ENCODE results near the gene RPRD1B.

Gene RPRD1B

GRCh38 chr20:37989601-37990295, 43.8 kb upstream of the RPRD1B start:
- Histone ChIP-seq H3K23ac (ENCODE audit: low read depth, low read length, poor library complexity) (no peak overlapping the region), H2BK5ac (ENCODE audit: low read length) (no peak overlapping the region), H3K4ac (ENCODE audit: low read length) (no peak overlapping the region), H3K79me1 (ENCODE audit: low read depth, low read length) (no peaks in the 10 kb centered on the region), H3K27ac (replicated peaks; ENCODE audit: low read length) (no peak overlapping the region), H3K9ac (ENCODE audit: low read depth, low read length, poor library complexity) (peak overlapping the region; percentile 24), H3K14ac (ENCODE audit: low read length) (no peak overlapping the region), H3K18ac (ENCODE audit: low read length) (no peak overlapping the region), H3K4me2 (ENCODE audit: insufficient read depth, low read length, poor library complexity, severe bottlenecking) (no peak overlapping the region), H2BK120ac (ENCODE audit: low read depth, low read length) (no peak overlapping the region), H4K91ac (ENCODE audit: low read depth, low read length, poor library complexity) (no peak overlapping the region), H3K4me1 (ENCODE audit: control insufficient read depth in 2 of 2, insufficient read depth in 1 of 2, low read depth in 1 of 2, low read length in 2 of 2) (peaks cover 9 to 13% of the 10 kb centered on the region in 2 donors), H2AFZ (ENCODE audit: low read length) (no peak overlapping the region), H3K9me3 (replicated peaks in 1 of 2; ENCODE audit: control insufficient read depth in 2 of 2, insufficient read depth in 1 of 2, low read depth in 1 of 2, low read length in 2 of 2) (no peaks in the 10 kb centered on the region), H4K8ac (ENCODE audit: low read depth, low read length) (no peak overlapping the region), H2AK5ac (ENCODE audit: low read depth, low read length) (no peak overlapping the region), H2BK15ac (ENCODE audit: low read length) (no peak overlapping the region), H3K27me3 (ENCODE audit: control insufficient read depth in 3 of 3, insufficient read depth in 3 of 3, low read depth in 1 of 3, low read length in 3 of 3) (no peaks in the 10 kb centered on the region), H3K36me3 (replicated peaks in 1 of 2; ENCODE audit: control insufficient read depth in 2 of 2, insufficient read depth in 2 of 2, low read length in 2 of 2) (peaks cover 15 to 93% of the 10 kb centered on the region in 2 donors), H2BK12ac (ENCODE audit: low read length) (no peak overlapping the region), H3K4me3 (ENCODE audit: low read length in 2 of 2) (no peak overlapping the region)
- WGBS, 2 donors (ENCODE audit: extremely low coverage in 2 of 2, insufficient read length in 2 of 2, insufficient replicate concordance in 1 of 2): no CpG with 5 or more reads among the region's 7 CpGs
- no peak for DNase-seq (ENCODE audit: low spot score)

- H3K27me3 ChIP-seq (ENCODE audit: control insufficient read depth in 3 of 3, insufficient read depth in 3 of 3, low read depth in 1 of 3, low read length in 3 of 3): no peaks in the 10 kb centered on the region
- H3K9ac ChIP-seq (ENCODE audit: low read depth, low read length, poor library complexity): peak overlapping the region; percentile 44
- H4K91ac ChIP-seq (ENCODE audit: low read depth, low read length, poor library complexity): no peak overlapping the region
- H3K18ac ChIP-seq (ENCODE audit: low read length): no peak overlapping the region
- no peaks in the 10 kb centered on the region for H3K79me1 ChIP-seq (ENCODE audit: low read depth, low read length)
- no peak overlapping the region for H2BK15ac ChIP-seq (ENCODE audit: low read length)
- H3K36me3 ChIP-seq (replicated peaks in 1 of 2; ENCODE audit: control insufficient read depth in 2 of 2, insufficient read depth in 2 of 2, low read length in 2 of 2): peaks cover 22 to 95% of the 10 kb centered on the region in 2 donors
- no peak overlapping the region for H2BK12ac ChIP-seq (ENCODE audit: low read length)
- no CpG with 5 or more reads among the region's 10 CpGs for WGBS, 2 donors (ENCODE audit: extremely low coverage in 2 of 2, insufficient read length in 2 of 2, insufficient replicate concordance in 1 of 2)
- H3K14ac ChIP-seq (ENCODE audit: low read length): no peak overlapping the region
- H2BK120ac ChIP-seq (ENCODE audit: low read depth, low read length): no peak overlapping the region
- no peak overlapping the region for H2BK5ac ChIP-seq (ENCODE audit: low read length)
- no peak overlapping the region for H2AK5ac ChIP-seq (ENCODE audit: low read depth, low read length)
- no peak overlapping the region for H4K8ac ChIP-seq (ENCODE audit: low read depth, low read length)
- H3K4ac ChIP-seq (ENCODE audit: low read length): no peak overlapping the region
- no peak overlapping the region for H3K4me3 ChIP-seq (ENCODE audit: low read length in 2 of 2)
- peaks cover 9 to 13% of the 10 kb centered on the region in 2 donors for H3K4me1 ChIP-seq (ENCODE audit: control insufficient read depth in 2 of 2, insufficient read depth in 1 of 2, low read depth in 1 of 2, low read length in 2 of 2)
- H3K23ac ChIP-seq (ENCODE audit: low read depth, low read length, poor library complexity): peak overlapping the region; percentile 60
- no peak overlapping the region for H3K4me2 ChIP-seq (ENCODE audit: insufficient read depth, low read length, poor library complexity, severe bottlenecking)
- H3K27ac ChIP-seq (replicated peaks; ENCODE audit: low read length): no peak overlapping the region
- no peaks in the 10 kb centered on the region for H3K9me3 ChIP-seq (replicated peaks in 1 of 2; ENCODE audit: control insufficient read depth in 2 of 2, insufficient read depth in 1 of 2, low read depth in 1 of 2, low read length in 2 of 2)
- no peak for DNase-seq (ENCODE audit: low spot score)
- no peak overlapping the region for H2AFZ ChIP-seq (ENCODE audit: low read length)
These were observed 42.9 kb upstream of the RPRD1B start for GRCh38 chr20:37990571-37991151.

- peaks cover 26 to 95% of the 10 kb centered on the region in 2 donors for H3K36me3 ChIP-seq (replicated peaks in 1 of 2; ENCODE audit: control insufficient read depth in 2 of 2, insufficient read depth in 2 of 2, low read length in 2 of 2)
These were observed 42.2 kb upstream of the RPRD1B start for GRCh38 chr20:37991157-37991866.

GRCh38 chr20:37991908-37992307, 41.6 kb upstream of the RPRD1B start:
- Histone ChIP-seq H3K27ac (replicated peaks; ENCODE audit: low read length) (no peak overlapping the region), H3K23ac (ENCODE audit: low read depth, low read length, poor library complexity) (no peak overlapping the region), H3K14ac (ENCODE audit: low read length) (no peak overlapping the region), H2BK120ac (ENCODE audit: low read depth, low read length) (no peak overlapping the region), H3K18ac (ENCODE audit: low read length) (peak overlapping the region; percentile 41), H3K4me2 (ENCODE audit: insufficient read depth, low read length, poor library complexity, severe bottlenecking) (no peak overlapping the region), H4K91ac (ENCODE audit: low read depth, low read length, poor library complexity) (no peak overlapping the region), H2BK5ac (ENCODE audit: low read length) (no peak overlapping the region), H2AFZ (ENCODE audit: low read length) (no peak overlapping the region), H3K9me3 (replicated peaks in 1 of 2; ENCODE audit: control insufficient read depth in 2 of 2, insufficient read depth in 1 of 2, low read depth in 1 of 2, low read length in 2 of 2) (no peaks in the 10 kb centered on the region), H3K4ac (ENCODE audit: low read length) (no peak overlapping the region), H2BK15ac (ENCODE audit: low read length) (no peak overlapping the region), H3K4me3 (ENCODE audit: low read length in 2 of 2) (no peak overlapping the region), H3K27me3 (ENCODE audit: control insufficient read depth in 3 of 3, insufficient read depth in 3 of 3, low read depth in 1 of 3, low read length in 3 of 3) (no peaks in the 10 kb centered on the region), H3K4me1 (ENCODE audit: control insufficient read depth in 2 of 2, insufficient read depth in 1 of 2, low read depth in 1 of 2, low read length in 2 of 2) (peaks cover 8 to 9% of the 10 kb centered on the region in 2 donors), H3K9ac (ENCODE audit: low read depth, low read length, poor library complexity) (no peak overlapping the region), H2AK5ac (ENCODE audit: low read depth, low read length) (no peak overlapping the region), H2BK12ac (ENCODE audit: low read length) (no peak overlapping the region), H4K8ac (ENCODE audit: low read depth, low read length) (no peak overlapping the region), H3K36me3 (replicated peaks in 1 of 2; ENCODE audit: control insufficient read depth in 2 of 2, insufficient read depth in 2 of 2, low read length in 2 of 2) (peaks cover 31 to 95% of the 10 kb centered on the region in 2 donors), H3K79me1 (ENCODE audit: low read depth, low read length) (no peaks in the 10 kb centered on the region)
- WGBS, 2 donors (ENCODE audit: extremely low coverage in 2 of 2, insufficient read length in 2 of 2, insufficient replicate concordance in 1 of 2): no CpG with 5 or more reads among the region's 4 CpGs
- no peak for DNase-seq (ENCODE audit: low spot score)

More at GRCh38 chr20:37991157-37991866, 42.2 kb upstream of the RPRD1B start:
- no CpG with 5 or more reads among the region's 4 CpGs for WGBS, 2 donors (ENCODE audit: extremely low coverage in 2 of 2, insufficient read length in 2 of 2, insufficient replicate concordance in 1 of 2)
- H3K23ac ChIP-seq (ENCODE audit: low read depth, low read length, poor library complexity): no peak overlapping the region
- no peaks in the 10 kb centered on the region for H3K27me3 ChIP-seq (ENCODE audit: control insufficient read depth in 3 of 3, insufficient read depth in 3 of 3, low read depth in 1 of 3, low read length in 3 of 3)
- no peak overlapping the region for H2BK5ac ChIP-seq (ENCODE audit: low read length)
- no peak overlapping the region for H2BK15ac ChIP-seq (ENCODE audit: low read length)
- no peaks in the 10 kb centered on the region for H3K79me1 ChIP-seq (ENCODE audit: low read depth, low read length)
- H3K27ac ChIP-seq (replicated peaks; ENCODE audit: low read length): no peak overlapping the region
- H3K4me1 ChIP-seq (ENCODE audit: control insufficient read depth in 2 of 2, insufficient read depth in 1 of 2, low read depth in 1 of 2, low read length in 2 of 2): peaks cover 9 to 13% of the 10 kb centered on the region in 2 donors
- no peak overlapping the region for H3K4me2 ChIP-seq (ENCODE audit: insufficient read depth, low read length, poor library complexity, severe bottlenecking)
- H3K4ac ChIP-seq (ENCODE audit: low read length): no peak overlapping the region
- H2BK12ac ChIP-seq (ENCODE audit: low read length): no peak overlapping the region
- H4K91ac ChIP-seq (ENCODE audit: low read depth, low read length, poor library complexity): no peak overlapping the region
- H3K14ac ChIP-seq (ENCODE audit: low read length): no peak overlapping the region
- H3K9ac ChIP-seq (ENCODE audit: low read depth, low read length, poor library complexity): no peak overlapping the region
- no peak overlapping the region for H2BK120ac ChIP-seq (ENCODE audit: low read depth, low read length)
- no peak overlapping the region for H2AFZ ChIP-seq (ENCODE audit: low read length)
- H3K4me3 ChIP-seq (ENCODE audit: low read length in 2 of 2): no peak overlapping the region
- DNase-seq (ENCODE audit: low spot score): no peak
- no peaks in the 10 kb centered on the region for H3K9me3 ChIP-seq (replicated peaks in 1 of 2; ENCODE audit: control insufficient read depth in 2 of 2, insufficient read depth in 1 of 2, low read depth in 1 of 2, low read length in 2 of 2)
- no peak overlapping the region for H4K8ac ChIP-seq (ENCODE audit: low read depth, low read length)
- H3K18ac ChIP-seq (ENCODE audit: low read length): no peak overlapping the region
- no peak overlapping the region for H2AK5ac ChIP-seq (ENCODE audit: low read depth, low read length)

All from neuronal stem cell (in vitro differentiated cells).